Lower leg skin (tissue), 3 donors: ENCODE results near the gene FFAR3.

Experiments
- POLR2A ChIP-seq, 2 donors: fragments of 450-650 bp; IDR thresholded peaks; one replicate each; pipeline ENCODE4 v1.6.1; 2016 to 2017; ENCODE audit warnings: antibody characterized with exemption in 2 of 2, mild to moderate bottlenecking in 1 of 2, moderate library complexity in 1 of 2
- TF ChIP-seq, protein P1 (sequence below), 3 donors: fragments of 450-650 bp; IDR thresholded peaks; one replicate each; pipeline ENCODE4 v1.5.1; 2016; ENCODE audit warnings: antibody characterized with exemption in 3 of 3, mild to moderate bottlenecking in 3 of 3, moderate library complexity in 2 of 3

DNA sequence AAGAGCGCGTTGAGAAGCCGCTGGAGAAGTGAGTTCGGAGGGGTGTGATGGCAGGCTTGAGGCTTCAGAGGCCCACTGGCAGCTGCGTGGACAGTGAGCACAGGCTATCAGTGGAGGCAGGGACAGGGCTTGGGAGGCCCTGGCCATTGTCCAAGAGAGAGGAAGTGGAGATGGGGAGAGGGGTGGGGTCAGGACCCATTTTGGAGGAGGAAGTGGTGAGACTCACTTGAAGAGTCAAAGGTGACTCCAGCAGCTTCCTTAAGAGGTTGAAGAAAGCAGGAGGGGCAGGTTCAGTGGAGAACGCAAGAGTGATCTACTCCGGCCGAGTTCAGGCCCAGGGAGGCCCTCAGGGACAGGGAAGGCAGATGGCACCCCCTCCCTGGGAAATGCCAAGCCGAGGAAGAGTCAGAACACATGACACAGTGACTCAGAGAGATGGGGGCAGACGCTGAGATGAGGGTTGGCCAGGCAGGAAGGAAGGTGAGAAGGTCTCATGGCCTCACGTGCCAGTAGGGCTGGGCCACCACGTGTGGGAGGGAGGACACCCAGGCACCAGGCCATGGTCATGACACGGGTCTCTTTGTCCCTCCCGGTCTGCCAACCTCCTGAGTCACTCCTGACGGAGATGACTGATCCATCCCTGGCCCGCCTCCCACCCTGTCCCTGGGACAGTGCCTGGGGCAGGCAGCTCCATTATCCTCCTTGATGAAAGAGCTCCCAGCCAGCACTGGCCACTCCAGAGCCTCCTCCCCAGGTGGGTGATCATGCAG lies 39.4 kb upstream of the FFAR3 start:
- TF ChIP-seq, protein P1, sequence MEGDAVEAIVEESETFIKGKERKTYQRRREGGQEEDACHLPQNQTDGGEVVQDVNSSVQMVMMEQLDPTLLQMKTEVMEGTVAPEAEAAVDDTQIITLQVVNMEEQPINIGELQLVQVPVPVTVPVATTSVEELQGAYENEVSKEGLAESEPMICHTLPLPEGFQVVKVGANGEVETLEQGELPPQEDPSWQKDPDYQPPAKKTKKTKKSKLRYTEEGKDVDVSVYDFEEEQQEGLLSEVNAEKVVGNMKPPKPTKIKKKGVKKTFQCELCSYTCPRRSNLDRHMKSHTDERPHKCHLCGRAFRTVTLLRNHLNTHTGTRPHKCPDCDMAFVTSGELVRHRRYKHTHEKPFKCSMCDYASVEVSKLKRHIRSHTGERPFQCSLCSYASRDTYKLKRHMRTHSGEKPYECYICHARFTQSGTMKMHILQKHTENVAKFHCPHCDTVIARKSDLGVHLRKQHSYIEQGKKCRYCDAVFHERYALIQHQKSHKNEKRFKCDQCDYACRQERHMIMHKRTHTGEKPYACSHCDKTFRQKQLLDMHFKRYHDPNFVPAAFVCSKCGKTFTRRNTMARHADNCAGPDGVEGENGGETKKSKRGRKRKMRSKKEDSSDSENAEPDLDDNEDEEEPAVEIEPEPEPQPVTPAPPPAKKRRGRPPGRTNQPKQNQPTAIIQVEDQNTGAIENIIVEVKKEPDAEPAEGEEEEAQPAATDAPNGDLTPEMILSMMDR (IDR thresholded peaks at IDR 0.05), result no peak
- no peak for TF ChIP-seq POLR2A (IDR thresholded peaks at IDR 0.05)
